ENCODE data around the gene RPGRIP1. TPM values are rescaled to one million over a fixed set of nuclear protein-coding genes. Genes with fewer than 3 reads are reported as not detected.
"Not testable (repeated sequence)": the region's sequence is repeated elsewhere in the genome, so short reads cannot be mapped to it uniquely, and the experiment has no call there.

RPGRIP1 gene
- polyA plus RNA-seq, 3 donors, result 0.07 to 0.45 (median 0.15) TPM

DNA sequence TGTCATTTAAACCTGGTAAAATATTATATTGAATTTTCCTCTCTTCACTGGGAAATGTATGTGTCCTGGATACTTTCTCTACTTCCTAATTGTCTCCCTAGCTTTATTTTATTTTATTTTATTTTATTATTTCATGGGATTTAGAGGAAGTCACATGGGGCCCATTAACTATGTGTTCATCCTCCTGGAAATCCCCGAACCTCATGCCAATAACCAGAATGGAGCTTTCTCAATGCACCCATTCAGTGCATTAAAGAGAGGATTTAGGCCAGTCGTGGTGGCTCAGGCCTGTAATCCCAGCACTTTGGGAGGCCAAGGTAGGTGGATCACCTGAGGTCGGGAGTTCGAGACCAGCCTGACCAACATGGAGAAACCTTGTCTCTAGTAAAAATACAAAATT, 1.3 kb upstream of the RPGRIP1 start:
- WGBS, 3 donors, result 72 to 85% (median 73%) methylated on average over 4 of the region's 4 CpGs
- no peak overlapping the region for H3K27ac ChIP-seq (ENCODE audit: low read depth, low read length)

DNA sequence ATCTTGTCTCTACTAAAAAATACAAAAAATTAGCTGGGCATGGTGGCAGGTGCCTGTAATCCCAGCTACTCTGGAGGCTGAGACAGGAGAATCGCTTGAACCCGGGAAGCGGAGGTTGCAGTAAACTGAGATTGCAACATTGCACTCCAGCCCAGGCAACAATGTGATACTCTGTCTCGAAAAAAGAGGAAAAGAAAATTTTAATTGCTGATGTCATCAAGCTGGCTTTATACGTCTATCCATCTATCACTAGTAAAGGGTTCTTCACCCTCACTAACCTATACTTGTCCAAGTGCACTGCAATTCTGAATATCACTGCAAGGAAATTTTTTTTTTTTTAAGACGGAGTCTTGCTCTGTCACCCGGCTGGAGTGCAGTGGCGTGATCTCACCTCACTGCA, 2.0 kb downstream of the RPGRIP1 start:
- WGBS, 3 donors, result 77 to 81% (median 78%) methylated on average over 8 of the region's 8 CpGs
- not testable (repeated sequence) for H3K27ac ChIP-seq (ENCODE audit: low read depth, low read length)

DNA sequence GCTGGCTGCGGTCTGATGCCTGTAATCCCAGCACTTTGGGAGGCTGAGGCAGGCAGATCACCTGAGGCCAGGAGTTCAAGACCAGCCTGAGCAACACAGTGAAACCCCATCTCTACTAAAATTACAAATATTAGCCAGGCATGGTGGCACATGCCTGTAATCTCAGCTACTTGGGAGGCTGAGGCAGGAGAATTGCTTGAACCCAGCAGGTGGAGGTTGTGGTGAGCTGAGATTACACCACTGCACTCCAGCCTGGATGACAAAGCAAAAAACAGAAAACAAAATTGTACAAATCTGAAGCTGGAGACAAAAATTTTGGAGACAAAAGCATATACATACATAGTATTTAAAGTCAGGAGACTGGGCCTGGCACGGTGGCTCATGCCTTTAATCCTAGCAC, 6.6 kb downstream of the RPGRIP1 start:
- WGBS, 3 donors, result 91 to 96% (median 91%) methylated on average over 2 of the region's 2 CpGs
- H3K27ac ChIP-seq (ENCODE audit: low read depth, low read length), result not testable (repeated sequence)

DNA sequence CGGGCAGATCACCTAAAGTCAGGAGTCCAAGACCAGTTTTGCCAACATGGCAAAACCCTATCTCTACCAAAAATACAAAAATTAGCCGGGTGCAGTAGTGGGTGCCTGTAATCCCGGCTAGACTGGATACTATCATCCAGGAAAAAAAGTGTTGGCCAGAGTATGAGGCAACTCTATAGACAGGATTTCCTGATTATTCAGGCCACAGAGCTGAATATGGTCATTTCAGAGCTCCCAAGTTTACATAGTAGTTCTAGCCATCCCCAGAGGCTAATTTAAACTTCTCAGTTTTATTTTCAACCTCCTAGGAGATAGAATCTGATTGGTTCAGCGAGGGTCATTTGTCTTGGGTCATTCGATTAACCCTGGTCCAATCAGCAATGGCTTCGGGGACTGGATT, 7.3 kb downstream of the RPGRIP1 start:
- WGBS, 3 donors, result 78 to 91% (median 84%) methylated on average over 6 of the region's 6 CpGs
- H3K27ac ChIP-seq (ENCODE audit: low read depth, low read length), result no peak overlapping the region

DNA sequence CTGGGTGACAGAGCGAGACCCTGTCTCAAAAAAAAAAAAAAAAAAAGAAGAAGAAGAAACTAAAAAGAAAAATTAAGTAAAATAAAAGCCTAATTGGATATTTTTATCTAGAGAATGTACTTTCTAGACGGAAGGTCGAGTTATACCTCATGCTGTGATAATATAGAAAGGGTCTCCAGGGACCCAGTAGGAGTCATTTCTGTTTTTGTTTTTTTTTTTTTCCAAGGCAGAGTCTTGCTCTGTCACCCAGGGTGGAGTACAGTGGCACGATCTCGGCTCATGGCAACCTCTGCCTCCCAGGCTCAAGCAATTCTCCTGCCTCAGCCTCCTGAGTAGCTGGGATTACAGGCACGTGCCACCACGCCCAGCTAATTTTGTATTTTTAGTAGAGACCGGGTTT, 14.1 kb downstream of the RPGRIP1 start:
- 91 to 95% (median 94%) methylated on average over 7 to 8 of the region's 8 CpGs for WGBS, 3 donors
- H3K27ac ChIP-seq (ENCODE audit: low read depth, low read length), result not testable (repeated sequence)

DNA sequence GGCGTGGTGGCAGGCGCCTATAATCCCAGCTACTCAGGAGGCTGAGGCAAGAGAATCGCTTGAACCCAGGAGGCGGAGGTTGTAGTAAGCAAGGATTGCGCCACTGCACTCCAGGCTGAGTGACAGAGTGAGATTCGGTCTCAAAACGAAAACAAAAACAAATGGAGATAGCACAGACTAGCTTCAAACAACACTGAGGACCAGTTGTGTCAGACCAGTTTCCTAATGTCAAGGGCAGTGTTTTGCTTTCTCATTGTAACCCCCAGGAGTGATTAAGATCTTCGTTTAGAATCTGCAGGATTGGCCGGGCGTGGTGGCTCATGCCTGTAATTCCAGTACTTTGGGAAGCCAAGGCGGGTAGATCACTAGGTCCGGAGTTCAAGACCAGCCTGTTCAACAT, 18.5 kb downstream of the RPGRIP1 start:
- 85 to 90% (median 89%) methylated on average over 12 of the region's 12 CpGs for whole genome bisulfite sequencing, 3 donors
- H3K27ac ChIP-seq (ENCODE audit: low read depth, low read length), result no peak overlapping the region

DNA sequence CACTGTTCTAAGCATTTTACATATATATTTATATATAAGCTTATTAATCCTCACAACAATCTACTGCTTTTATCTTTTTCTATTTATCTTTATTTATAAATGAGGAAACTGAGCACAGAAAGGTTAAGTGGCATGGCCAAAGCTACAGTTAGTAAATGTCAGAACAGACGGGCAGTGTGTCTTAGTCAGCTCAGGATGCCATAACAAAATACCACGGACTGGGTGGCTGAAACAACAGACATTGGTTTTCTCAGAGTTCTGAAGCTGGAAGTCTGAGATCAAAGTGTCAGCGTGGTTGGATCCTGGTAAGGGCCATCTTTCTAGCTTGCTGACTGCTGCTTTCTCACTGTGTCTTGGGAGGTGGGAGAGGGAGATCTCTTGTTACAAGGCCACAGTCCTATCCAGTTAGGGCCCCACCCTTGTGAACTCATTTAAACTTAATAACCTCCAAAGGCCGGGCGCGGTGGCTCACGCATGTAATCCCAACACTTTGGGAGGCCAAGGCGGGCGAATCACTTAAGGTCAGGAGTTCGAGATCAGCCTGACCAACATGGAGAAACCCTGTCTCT, 19.8 kb downstream of the RPGRIP1 start:
- 84 to 90% (median 86%) methylated on average over 10 of the region's 10 CpGs for WGBS, 3 donors
- no peak overlapping the region for H3K27ac ChIP-seq (ENCODE audit: low read depth, low read length)

DNA sequence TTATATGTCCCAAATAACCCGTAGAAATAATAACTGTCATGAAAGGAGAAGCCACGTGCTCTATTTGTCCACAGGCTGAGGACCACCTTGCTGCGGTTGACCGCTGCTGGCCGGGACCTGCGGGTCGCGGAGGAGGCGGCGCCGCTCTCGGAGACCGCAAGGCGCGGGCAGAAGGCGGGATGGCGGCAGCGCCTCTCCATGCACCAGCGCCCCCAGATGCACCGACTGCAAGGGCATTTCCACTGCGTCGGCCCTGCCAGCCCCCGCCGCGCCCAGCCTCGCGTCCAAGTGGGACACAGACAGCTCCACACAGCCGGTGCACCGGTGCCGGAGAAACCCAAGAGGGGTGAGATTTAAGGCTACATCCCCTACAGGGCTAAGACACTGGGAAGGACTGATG, 21.0 kb downstream of the RPGRIP1 start:
- 1 to 3% (median 2%) methylated on average over 29 to 30 of the region's 30 CpGs for WGBS, 3 donors
- H3K27ac ChIP-seq (ENCODE audit: low read depth, low read length), result no peak overlapping the region

DNA sequence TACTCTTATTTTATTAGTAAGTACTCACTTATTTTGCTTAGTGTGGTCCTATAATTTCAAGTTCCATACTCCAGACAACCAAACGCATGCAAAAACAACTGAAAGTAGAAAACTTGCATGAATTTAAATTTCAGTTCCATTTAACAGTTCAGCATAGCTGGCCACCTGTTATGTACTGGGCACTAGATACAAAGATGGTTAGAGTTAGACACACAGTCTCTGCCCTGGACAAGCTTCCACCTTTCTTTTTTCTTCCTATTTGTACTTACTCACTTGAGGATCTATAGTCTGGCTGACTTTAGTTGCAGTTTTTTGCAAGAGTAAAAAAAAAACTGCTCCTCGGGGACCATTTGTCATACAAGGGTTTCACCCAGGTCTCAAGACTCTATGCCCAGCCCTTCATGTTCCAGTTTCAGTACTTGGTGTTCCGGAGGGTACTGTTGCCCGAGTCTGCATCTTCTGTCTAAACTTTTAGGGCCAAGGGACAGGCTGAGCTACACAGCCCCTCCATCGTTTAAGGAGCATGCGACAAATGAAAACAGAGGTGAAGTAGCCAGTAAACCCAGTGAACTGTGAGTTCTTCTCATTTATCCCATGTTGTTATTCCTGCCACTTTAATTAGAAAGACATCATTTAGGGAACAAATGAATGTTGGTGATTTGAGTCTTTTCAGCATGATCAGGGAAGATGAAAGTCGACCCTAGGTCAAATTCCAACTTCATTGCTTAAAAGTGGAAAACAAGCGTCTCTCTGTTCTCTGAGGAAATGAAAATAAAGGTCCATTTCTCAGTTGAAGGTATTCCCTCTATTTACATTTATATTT, 22.3 kb downstream of the RPGRIP1 start:
- WGBS, 3 donors, result 76 to 82% (median 81%) methylated on average over 8 of the region's 8 CpGs
- no peak overlapping the region for H3K27ac ChIP-seq (ENCODE audit: low read depth, low read length)

DNA sequence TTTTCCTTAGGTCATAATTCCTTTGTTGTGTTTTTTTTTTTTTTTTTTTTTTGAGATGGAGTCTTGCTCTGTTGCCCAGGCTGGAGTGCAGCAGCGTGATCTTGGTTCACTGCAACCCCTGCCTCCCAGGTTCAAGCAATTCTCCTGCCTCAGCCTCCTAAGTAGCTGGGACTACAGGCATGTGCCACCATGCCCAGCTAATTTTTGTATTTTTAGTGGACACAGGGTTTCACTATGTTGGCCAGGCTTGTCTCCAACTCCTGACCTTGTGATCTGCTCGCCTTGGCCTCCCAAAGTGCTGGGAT, 22.9 kb downstream of the RPGRIP1 start:
- WGBS, 3 donors, result 94 to 100% (median 98%) methylated on average over 2 of the region's 2 CpGs
- H3K27ac ChIP-seq (ENCODE audit: low read depth, low read length), result not testable (repeated sequence)

DNA sequence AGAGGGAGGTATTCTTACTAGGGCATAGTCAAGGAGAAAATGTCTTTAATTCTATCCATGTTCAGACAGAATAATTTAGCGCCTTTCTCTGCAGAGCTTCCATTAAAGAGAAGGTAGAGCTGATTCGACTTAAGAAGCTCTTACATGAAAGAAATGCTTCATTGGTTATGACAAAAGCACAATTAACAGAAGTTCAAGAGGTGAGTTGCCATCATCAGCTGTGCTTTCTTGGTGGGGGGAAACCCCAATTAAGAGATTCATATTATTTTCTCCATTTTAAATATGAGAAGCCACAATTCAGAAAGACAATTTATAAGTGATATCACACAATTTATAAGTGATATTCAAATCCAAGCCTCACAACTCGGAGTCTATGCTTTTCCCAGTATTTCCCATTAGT, 27.8 kb downstream of the RPGRIP1 start:
- WGBS, 3 donors, result 80 to 87% (median 83%) methylated on average over 3 of the region's 3 CpGs
- no peak overlapping the region for H3K27ac ChIP-seq (ENCODE audit: low read depth, low read length)

DNA sequence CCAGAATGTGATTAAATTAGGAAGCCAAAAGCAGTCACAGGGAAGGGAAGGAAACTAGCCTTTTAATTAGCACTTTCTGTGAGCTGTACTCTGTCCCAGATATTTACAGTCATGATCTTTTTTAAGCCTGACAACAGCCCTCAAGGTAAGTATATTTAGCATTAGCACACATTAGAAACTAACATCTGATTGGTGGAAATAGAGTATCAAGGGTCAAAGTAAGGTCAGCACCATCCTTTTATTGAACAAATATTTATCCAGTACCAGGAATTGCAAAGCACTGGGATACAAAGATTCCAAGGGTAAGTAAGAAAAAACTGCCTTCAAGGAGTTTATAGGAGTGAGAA, 28.2 kb downstream of the RPGRIP1 start:
- H3K27ac ChIP-seq (ENCODE audit: low read depth, low read length), result no peak overlapping the region

DNA sequence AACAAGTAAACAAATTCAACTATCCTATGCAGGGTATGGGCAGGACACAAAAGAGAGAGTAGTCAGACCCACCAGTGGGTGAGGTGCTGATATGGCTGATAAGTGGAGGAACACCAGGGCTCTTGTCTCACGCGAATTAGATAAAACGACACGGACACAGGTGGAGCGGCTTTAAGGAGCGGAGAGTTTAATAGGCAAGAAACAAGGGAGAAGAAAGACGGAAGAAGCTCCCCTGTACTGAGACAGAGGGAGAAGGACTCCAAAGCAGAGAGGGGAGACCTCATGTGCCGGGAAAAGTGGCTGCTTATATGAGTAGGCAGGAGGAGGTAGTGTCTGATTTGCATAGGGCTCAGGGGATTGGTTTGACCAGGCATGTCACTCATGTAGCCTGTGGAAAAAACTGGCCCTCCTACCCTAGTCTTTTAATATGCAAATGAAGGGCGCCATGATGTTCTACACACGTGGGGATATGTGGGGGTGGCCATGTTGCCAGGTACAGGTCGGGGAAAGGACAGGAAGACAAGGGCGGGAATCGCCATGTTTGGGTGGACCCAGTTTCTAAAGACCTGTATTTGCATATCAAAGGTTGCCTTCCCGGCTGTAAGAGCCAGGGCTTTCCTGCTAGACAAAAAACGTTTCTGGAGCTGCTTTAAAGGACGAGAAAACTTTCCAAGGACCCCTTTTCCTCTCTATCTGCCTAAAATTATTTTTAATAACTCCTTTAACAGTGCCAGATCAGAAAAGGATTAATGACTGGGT, 28.8 kb downstream of the RPGRIP1 start:
- 1 to 9% (median 6%) methylated on average over 16 of the region's 16 CpGs for WGBS, 3 donors
- H3K27ac ChIP-seq (ENCODE audit: low read depth, low read length), result no peak overlapping the region

DNA sequence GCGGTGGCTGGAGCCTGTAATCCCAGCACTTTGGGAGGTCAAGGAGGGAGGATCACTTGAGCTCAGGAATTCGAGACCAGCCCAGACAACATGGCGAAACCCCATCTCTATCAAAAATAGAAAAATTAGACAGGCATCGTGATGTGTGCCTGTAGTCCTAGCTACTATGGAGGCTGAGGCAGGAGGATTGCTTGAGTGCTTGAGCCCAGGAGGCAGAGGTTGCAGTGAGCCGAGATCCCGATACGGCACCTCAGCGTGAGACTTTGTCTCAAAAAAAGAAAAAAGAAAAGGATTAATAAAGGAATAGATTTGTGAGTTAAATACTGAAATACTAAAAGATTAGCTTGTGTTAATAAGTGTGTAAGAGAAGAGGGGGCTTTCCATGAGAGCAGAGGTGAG, 29.4 kb downstream of the RPGRIP1 start:
- no peak overlapping the region for H3K27ac ChIP-seq (ENCODE audit: low read depth, low read length)

DNA sequence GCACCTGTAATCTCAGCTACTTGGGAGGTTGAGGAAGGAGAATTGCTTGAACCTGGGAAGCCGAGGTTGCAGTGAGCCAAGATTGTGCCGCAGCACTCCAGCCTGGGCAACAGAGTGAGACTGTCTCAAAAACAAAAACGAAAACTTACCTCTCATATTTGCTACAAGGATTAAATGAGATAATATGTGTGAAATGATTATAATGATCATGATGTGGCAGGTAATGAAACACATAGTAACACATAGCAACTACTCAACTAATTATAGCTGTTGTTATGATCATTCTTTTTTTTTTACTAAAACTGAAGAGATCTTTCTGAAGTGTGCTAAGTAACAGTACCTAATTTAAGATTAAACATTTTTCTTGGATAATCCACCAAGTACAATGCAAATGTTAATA, 30.1 kb downstream of the RPGRIP1 start:
- 96 to 100% (median 97%) methylated on average over 1 to 3 of the region's 3 CpGs for WGBS, 3 donors
- H3K27ac ChIP-seq (ENCODE audit: low read depth, low read length), result no peak overlapping the region

More for the DNA sequence above, 29.4 kb downstream of the RPGRIP1 start:
- 72 to 75% (median 73%) methylated on average over 8 of the region's 8 CpGs for WGBS, 3 donors

DNA sequence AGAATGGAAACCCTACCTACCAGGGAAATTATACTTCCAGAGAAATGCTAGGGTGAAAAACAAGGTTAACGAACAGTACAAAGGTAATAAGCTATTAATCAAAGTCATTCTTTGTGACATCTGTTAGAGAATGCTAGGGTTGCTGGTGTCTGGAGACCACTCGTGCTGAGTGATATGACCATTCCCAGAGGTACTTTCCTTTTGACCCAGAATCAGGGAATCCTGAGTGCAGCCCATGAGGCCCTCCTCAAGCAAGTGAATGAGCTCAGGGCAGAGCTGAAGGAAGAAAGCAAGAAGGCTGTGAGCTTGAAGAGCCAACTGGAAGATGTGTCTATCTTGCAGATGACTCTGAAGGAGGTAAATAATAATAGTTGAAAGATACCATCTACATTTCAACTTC, 31.7 kb downstream of the RPGRIP1 start:
- 58 to 79% (median 72%) methylated on average over 2 of the region's 2 CpGs for WGBS, 3 donors
- H3K27ac ChIP-seq (ENCODE audit: low read depth, low read length), result no peak overlapping the region

DNA sequence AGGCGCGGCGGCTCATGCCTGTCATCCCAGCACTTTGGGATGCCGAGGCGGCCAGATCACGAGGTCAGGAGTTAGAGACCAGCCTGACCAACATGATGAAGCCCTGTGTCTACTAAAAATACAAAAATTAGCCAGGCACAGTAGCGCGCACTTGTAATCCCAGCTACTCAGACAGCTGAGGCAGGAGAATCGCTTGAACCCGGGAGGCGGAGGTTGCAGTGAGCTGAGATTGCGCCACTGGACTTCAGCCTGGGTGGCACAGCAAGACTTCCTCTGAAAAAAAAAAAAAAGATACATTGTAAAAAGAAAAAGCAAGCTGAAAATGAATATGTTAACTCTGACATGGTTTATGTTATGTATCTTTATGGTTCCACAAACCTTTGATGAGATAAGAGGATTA, 33.6 kb downstream of the RPGRIP1 start:
- 72 to 86% (median 85%) methylated on average over 12 of the region's 12 CpGs for WGBS, 3 donors
- no peak overlapping the region for H3K27ac ChIP-seq (ENCODE audit: low read depth, low read length)

DNA sequence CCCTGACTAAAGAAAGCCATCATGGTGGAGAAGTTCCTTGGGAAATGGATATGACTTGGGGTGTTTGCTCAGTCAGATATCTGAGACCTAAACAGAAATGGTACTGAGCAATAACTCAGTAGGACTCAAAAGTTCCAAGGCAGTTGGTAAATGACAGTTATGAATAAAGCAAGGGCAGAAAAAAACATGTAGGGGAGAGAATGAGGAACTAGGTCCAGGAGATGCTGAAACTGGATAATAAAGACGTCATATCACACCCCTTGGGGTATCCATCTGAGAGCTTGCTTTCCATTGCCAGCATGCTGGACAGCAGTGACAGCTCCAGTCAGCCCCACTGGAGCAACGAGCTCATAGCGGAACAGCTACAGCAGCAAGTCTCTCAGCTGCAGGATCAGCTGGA, 37.5 kb downstream of the RPGRIP1 start:
- H3K27ac ChIP-seq (ENCODE audit: low read depth, low read length), result no peak overlapping the region
- WGBS, 3 donors, result 50 to 57% (median 55%) methylated on average over 3 of the region's 3 CpGs

DNA sequence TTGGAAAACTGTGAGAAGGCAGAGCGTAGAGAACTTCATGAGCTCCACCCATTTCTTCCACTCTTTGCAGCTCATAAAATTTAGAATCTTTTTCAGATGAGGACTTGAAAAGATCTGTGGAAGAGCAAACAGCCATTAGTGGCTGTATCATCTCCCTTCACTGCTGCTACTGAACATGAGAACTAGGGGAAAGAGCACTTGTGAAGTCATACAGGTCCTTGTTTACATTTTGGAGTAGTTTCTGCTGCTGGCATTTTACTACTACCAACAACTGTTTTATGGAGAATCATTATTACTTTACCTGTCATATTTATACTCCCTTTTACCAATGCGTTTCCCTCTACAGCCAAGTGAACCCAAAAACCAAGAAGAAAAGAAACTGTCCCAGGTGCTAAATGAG, 41.0 kb downstream of the RPGRIP1 start:
- no peak overlapping the region for H3K27ac ChIP-seq (ENCODE audit: low read depth, low read length)
- 88 to 95% (median 88%) methylated on average over 2 of the region's 2 CpGs for whole genome bisulfite sequencing, 3 donors

DNA sequence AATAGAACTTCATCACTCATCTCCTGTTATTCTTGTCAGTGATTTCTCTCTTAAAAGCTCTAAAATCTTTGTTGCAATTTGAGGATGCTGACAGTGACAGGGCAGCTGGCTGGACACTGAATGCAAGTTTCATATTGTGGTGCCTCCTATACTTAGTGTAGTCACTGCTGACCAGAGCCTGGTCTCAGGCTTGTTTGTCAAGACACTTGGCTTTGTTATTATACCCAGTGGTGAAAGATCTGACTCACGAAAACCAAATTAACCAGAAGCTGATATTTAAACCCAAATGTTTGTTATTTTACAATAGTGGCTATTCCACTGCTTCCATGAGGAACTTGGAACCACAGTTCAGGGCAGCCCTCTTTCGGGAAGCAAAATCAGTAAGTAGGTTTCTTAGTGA, 42.8 kb downstream of the RPGRIP1 start:
- 73 to 79% (median 78%) methylated on average over 2 of the region's 2 CpGs for WGBS, 3 donors
- H3K27ac ChIP-seq (ENCODE audit: low read depth, low read length), result no peak overlapping the region

Measured in adipose tissue (tissue), 3 donors.